Midbrain (tissue), 1 donor: ENCODE results near the gene POLN.
"Not testable (repeated sequence)": the region's sequence is repeated elsewhere in the genome, so short reads cannot be mapped to it uniquely, and the experiment has no call there.

Source experiments
- DNase-seq: peaks from one replicate; lab custom pipeline; 2025; lab: John Stamatoyannopoulos, UW

The POLN gene

GRCh38 chr4:2166253-2166652, 75.7 kb downstream of the POLN start:
- no peak for DNase-seq

GRCh38 chr4:2165391-2165790, 76.5 kb downstream of the POLN start:
- no peak for DNase-seq

GRCh38 chr4:2163311-2163821, 78.6 kb downstream of the POLN start:
- DNase-seq: no peak

- DNase-seq: not testable (repeated sequence)
Measured at GRCh38 chr4:2161092-2161703, 80.7 kb downstream of the POLN start.

GRCh38 chr4:2159931-2160330, 82.0 kb downstream of the POLN start:
- DNase-seq: no peak

GRCh38 chr4:2155246-2155645, 86.7 kb downstream of the POLN start:
- no peak for DNase-seq

GRCh38 chr4:2154215-2154740, 87.6 kb downstream of the POLN start:
- no peak for DNase-seq

GRCh38 chr4:2151544-2151943, 90.4 kb downstream of the POLN start:
- no peak for DNase-seq

- DNase-seq: no peak
Measured at GRCh38 chr4:2150076-2150475, 91.8 kb downstream of the POLN start.

GRCh38 chr4:2142630-2143427, 99.1 kb downstream of the POLN start:
- DNase-seq: peak; percentile 70

GRCh38 chr4:2141762-2142451, 100.0 kb downstream of the POLN start:
- DNase-seq: peak; percentile 73

- DNase-seq: peak; percentile 45
Measured at GRCh38 chr4:2141022-2141761, 100.7 kb downstream of the POLN start.

GRCh38 chr4:2138846-2139500, 102.9 kb downstream of the POLN start:
- no peak for DNase-seq

- no peak for DNase-seq
Measured at GRCh38 chr4:2136726-2137125, 105.2 kb downstream of the POLN start.

- no peak for DNase-seq
Measured at GRCh38 chr4:2135083-2135482, 106.8 kb downstream of the POLN start.

- DNase-seq: no peak
Measured at GRCh38 chr4:2132438-2132837, 109.5 kb downstream of the POLN start.

- DNase-seq: no peak
Measured at GRCh38 chr4:2127609-2128332, 114.2 kb downstream of the POLN start.

- DNase-seq: no peak
Measured at GRCh38 chr4:2126309-2127043, 115.4 kb downstream of the POLN start.

- no peak for DNase-seq
Measured at GRCh38 chr4:2125831-2126230, 116.1 kb downstream of the POLN start.

GRCh38 chr4:2125023-2125422, 116.9 kb downstream of the POLN start:
- DNase-seq: no peak
